ENCODE data around the gene GOSR1.
"Not testable (repeated sequence)": the region's sequence is repeated elsewhere in the genome, so short reads cannot be mapped to it uniquely, and the experiment has no call there.

The GOSR1 gene

DNA sequence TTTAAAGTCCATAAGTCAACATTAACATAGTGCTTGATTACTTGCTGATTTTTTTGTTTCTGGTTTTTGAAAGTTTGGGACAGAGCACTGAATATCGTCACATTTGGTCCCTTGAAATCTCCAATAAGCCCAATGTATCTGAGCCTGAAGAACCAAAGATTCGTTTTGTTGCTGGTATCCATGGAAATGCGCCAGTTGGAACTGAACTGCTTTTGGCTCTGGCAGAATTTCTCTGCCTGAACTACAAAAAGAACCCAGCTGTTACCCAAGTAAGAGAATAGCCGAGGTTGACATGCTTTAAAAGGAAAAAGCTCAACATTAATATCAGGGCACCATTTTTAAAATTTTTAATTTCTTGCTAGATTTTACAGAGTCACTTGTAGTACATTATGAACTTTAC, 27.7 kb upstream of the GOSR1 start:
- H3K4me3 ChIP-seq (replicated peaks in 1 of 2; ENCODE audit: low read depth in 2 of 2, low read length in 2 of 2): no peak overlapping the region
- peak; percentile 21 to 81 for DNase-seq (ENCODE audit: low read depth in 2 of 2)
- TF ChIP-seq, protein P1, sequence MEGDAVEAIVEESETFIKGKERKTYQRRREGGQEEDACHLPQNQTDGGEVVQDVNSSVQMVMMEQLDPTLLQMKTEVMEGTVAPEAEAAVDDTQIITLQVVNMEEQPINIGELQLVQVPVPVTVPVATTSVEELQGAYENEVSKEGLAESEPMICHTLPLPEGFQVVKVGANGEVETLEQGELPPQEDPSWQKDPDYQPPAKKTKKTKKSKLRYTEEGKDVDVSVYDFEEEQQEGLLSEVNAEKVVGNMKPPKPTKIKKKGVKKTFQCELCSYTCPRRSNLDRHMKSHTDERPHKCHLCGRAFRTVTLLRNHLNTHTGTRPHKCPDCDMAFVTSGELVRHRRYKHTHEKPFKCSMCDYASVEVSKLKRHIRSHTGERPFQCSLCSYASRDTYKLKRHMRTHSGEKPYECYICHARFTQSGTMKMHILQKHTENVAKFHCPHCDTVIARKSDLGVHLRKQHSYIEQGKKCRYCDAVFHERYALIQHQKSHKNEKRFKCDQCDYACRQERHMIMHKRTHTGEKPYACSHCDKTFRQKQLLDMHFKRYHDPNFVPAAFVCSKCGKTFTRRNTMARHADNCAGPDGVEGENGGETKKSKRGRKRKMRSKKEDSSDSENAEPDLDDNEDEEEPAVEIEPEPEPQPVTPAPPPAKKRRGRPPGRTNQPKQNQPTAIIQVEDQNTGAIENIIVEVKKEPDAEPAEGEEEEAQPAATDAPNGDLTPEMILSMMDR (IDR thresholded peaks at IDR 0.05; ENCODE audit: low read depth, low read length): no peak

DNA sequence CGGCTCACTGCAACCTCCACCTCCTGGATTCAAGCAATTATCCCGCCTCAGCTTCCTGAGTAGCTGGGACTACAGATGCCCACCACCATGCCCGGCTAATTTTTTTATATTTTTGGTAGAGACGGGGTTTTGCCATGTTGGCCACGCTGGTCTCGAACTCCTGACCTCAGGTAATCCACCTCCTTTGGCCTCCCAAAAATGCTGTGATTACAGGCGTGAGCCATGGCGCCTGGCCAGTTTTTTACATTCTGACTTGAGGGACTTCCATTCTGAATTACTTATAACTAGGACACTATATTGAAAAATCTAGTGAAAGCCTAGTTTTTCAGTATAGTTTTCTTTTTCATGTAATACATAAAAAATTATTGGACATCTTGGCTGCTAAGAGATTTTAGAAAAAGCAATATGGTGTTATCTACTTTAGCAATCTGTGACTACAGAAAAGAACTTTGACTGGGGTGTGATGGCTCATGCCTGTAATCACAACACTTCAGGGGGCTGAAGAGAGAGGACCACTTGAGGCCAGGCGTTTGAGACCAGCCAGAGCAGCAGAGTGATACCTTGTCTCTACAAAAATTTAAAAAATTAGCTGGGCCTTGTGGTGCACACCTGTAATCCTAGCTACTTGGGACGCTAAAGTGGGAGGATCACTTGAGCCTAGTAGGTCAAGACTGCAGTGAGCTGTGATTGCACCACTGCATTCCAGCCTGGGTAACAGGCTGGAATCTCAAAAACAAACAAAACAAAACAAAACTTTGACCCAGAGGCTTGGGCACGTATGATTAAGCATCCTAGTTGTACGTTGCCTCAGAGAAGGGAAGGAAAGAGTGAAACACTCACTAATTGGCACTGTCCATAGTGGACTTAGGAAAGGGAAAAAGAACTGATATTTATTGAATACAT, 26.8 kb upstream of the GOSR1 start:
- TF ChIP-seq, protein P1 (IDR thresholded peaks at IDR 0.05; ENCODE audit: low read depth, low read length): no peak
- peak; percentile 59 to 82 for DNase-seq (ENCODE audit: low read depth in 2 of 2)
- H3K4me3 ChIP-seq (replicated peaks in 1 of 2; ENCODE audit: low read depth in 2 of 2, low read length in 2 of 2): no peak overlapping the region

DNA sequence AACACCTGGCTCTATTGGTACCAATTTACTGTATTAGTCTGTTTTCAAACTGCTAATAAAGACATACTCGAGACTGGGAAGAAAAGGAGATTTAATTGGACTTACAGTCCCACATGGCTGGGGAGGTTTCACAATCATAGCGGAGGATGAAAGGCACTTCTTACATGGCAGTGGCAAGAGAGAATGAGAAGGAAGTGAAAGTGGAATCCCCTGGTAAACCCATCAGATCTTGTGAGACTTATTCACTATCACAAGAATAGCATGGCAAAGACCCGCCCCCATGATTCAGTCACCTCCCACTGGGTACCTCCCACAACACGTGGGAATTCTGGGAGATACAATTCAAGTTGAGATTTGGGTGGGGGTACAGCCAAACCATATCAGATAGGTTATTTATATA, 22.6 kb upstream of the GOSR1 start:
- DNase-seq (ENCODE audit: low read depth in 2 of 2): no peak
- H3K4me3 ChIP-seq (replicated peaks in 1 of 2; ENCODE audit: low read depth in 2 of 2, low read length in 2 of 2): no peak overlapping the region
- TF ChIP-seq, protein P1 (IDR thresholded peaks at IDR 0.05; ENCODE audit: low read depth, low read length): no peak

DNA sequence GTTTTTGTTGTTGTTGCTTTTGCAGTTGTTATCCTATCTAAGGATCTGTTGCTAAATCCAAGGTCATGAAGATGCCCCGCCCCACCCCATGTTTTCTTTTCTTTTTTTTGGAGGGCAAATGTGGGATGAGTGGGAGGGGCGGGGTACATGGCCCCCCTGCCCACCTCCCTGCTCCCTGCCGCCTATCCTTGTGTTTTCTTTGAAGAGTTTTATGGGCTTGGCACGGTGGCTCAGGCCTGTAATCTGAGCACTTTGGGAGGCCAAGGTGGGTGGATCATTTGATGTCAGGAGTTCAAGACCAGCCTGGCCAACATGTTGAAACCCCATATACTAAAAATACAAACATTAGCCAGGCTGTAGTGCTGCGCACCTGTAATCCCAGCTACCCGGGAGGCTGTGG, 18.8 kb upstream of the GOSR1 start:
- TF ChIP-seq, protein P1 (IDR thresholded peaks at IDR 0.05; ENCODE audit: low read depth, low read length): no peak
- H3K4me3 ChIP-seq (replicated peaks in 1 of 2; ENCODE audit: low read depth in 2 of 2, low read length in 2 of 2): no peak overlapping the region
- DNase-seq (ENCODE audit: low read depth in 2 of 2): no peak

DNA sequence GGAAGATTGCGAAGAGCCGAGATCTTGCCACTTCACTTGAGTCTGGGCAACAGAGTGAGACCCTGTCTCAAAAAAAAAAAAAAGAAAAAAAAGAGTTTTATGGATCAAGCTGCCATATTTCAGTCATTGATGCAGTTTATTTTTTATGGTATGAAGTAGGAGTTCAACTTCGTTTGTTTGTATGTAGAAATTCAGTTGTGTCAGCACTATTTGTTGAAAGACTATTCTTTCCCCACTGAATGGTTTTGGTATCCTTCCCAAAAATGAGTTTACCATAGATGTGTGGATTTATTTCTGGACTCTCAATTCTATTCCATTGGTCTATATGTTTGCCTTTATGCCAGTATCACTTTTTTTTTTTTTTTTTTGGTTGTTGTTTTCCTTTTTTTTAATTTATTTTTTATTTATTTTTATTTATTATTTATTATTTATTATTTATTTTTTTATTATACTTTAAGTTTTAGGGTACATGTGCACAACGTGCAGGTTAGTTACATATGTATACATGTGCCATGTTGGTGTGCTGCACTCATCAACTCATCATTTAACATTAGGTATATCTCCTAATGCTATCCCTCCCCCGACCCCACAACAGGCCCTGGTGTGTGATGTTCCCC, 18.3 kb upstream of the GOSR1 start:
- DNase-seq (ENCODE audit: low read depth in 2 of 2); H3K4me3 ChIP-seq (replicated peaks in 1 of 2; ENCODE audit: low read depth in 2 of 2, low read length in 2 of 2): not testable (repeated sequence)

DNA sequence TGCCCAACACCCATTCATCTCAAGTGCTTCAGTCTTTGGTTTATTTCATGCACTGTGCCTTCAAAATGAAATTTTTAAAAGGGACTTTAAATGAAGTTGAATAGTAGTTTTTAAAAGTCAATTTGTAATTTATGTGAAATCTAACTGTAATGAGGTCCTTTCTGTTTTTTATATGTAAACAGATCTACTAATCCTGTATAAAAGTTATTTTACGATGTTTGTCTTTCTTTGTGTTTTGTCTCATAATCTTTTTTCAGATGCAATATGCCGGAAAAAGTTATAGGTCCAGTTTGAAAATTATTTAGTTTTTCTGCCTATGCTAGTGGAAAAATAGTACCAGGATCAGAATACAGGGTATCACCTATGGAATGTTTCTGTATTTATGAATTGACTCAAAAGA, 8.7 kb upstream of the GOSR1 start:
- H3K4me3 ChIP-seq (replicated peaks in 1 of 2; ENCODE audit: low read depth in 2 of 2, low read length in 2 of 2): no peak overlapping the region
- TF ChIP-seq, protein P1 (IDR thresholded peaks at IDR 0.05; ENCODE audit: low read depth, low read length): no peak

DNA sequence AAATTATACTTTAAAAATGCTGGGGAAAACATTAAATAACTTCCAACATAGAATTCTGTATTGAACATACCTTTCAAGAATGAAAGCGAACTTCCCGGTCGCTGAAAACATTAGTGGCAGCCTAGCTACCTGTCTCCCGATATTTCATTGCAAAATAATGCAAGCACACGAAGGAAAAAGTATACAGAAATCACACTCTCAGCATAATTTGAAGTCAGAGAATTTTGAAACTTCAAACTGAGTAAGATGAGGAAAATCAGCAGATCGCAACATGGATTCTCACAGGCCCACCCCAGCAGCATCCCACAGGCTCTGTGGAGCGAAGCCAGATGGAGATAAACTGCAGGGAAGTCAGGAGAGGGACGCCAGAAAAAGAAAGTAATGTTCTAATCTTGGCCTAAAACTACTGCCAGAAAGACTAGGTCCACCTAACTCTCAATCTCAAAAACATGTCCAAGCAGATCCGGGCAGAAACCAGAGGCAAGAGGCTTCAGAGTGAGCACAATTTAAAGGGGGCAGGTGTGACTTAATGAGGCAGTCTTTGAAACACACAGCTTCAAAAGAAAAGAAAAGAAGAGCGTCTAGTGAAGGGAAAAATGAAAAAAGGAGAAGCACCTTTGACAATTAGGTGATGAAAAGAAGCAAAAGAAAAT, 4.8 kb upstream of the GOSR1 start:
- TF ChIP-seq, protein P1 (IDR thresholded peaks at IDR 0.05; ENCODE audit: low read depth, low read length): no peak
- DNase-seq (ENCODE audit: low read depth in 2 of 2): peak in 1 of 2 donors; percentile 51
- H3K4me3 ChIP-seq (replicated peaks in 1 of 2; ENCODE audit: low read depth in 2 of 2, low read length in 2 of 2): no peak overlapping the region

More for the DNA sequence above, 8.7 kb upstream of the GOSR1 start:
- DNase-seq (ENCODE audit: low read depth in 2 of 2): no peak

Measured in cardiac fibroblast (primary cell).